Spleen (tissue), 11 donors: Measurements from ENCODE around the gene CDH3. TPM values are rescaled to one million over a fixed set of nuclear protein-coding genes. Genes with fewer than 3 reads are reported as not detected.

ENCODE experiments used
- DNase-seq: peaks from one replicate; pipeline ENCODE4 v3.0.0-alpha.2; 2020
- H3K27ac ChIP-seq, 8 donors: fragments of 200-600 bp; sonication (generic) in 7 of 8; 1 replicate in 4 of 8; 2 replicates in 4 of 8; pipeline versions ENCODE4 v1.5.0 to v1.8.0; 2016 to 2021; ENCODE audit warnings: inconsistent platforms in 4 of 8, mild to moderate bottlenecking in 4 of 8, moderate library complexity in 1 of 8
- H3K27me3 ChIP-seq, 7 donors: fragments of 200-600 bp; sonication (generic) in 6 of 7; replicated peaks in 1 of 7; 1 replicate in 4 of 7; 2 replicates in 3 of 7; pipeline versions ENCODE4 v1.5.0 to v1.8.0; 2016 to 2021; ENCODE audit warnings: inconsistent platforms in 3 of 7, mild to moderate bottlenecking in 1 of 7
- H3K36me3 ChIP-seq, 6 donors: fragments of 200-600 bp; sonication (generic) in 5 of 6; 1 replicate in 4 of 6; 2 replicates in 2 of 6; pipeline versions ENCODE4 v1.5.0 to v1.8.0; 2016 to 2021; ENCODE audit warnings: inconsistent platforms in 2 of 6
- H3K4me1 ChIP-seq, 6 donors: fragments of 200-600 bp; sonication (generic) in 5 of 6; 1 replicate in 3 of 6; 2 replicates in 3 of 6; pipeline versions ENCODE4 v1.5.0 to v1.8.0; 2016 to 2021; ENCODE audit warnings: inconsistent platforms in 3 of 6
- H3K4me3 ChIP-seq, 8 donors: fragments of 200-600 bp; sonication (generic) in 7 of 8; 1 replicate in 4 of 8; 2 replicates in 4 of 8; pipeline versions ENCODE4 v1.5.0 to v1.8.0; 2016 to 2021; ENCODE audit warnings: inconsistent platforms in 4 of 8, mild to moderate bottlenecking in 4 of 8, moderate library complexity in 2 of 8
- H3K9me3 ChIP-seq, 8 donors: fragments of 200-600 bp; sonication (generic) in 7 of 8; 1 replicate in 4 of 8; 2 replicates in 4 of 8; pipeline versions ENCODE4 v1.5.0 to v1.8.0; 2016 to 2021; ENCODE audit warnings: inconsistent platforms in 4 of 8
- POLR2A ChIP-seq, 3 donors: fragments of 450-650 bp; IDR thresholded peaks; one replicate each; pipeline ENCODE4 v1.5.1; 2017; ENCODE audit warnings: antibody characterized with exemption in 3 of 3, mild to moderate bottlenecking in 1 of 3
- POLR2AphosphoS5 ChIP-seq, 3 donors: sonication (generic); formaldehyde crosslinking; IDR thresholded peaks; one replicate each; pipeline ENCODE4 v1.5.1; 2017; ENCODE audit warnings: antibody characterized with exemption in 3 of 3
- WGBS, 5 donors: extraction: QIAGEN DNeasy Blood & Tissue Kit in 3 of 5; methylation state at CpG; one replicate each; pipeline versions ENCODE4 v1.1.5 to v1.1.7; 2013 to 2018; 5-methylcytosine and 5-hydroxymethylcytosine counted together
- intact Hi-C: fragments of 100-400 bp; cut with DNase I; formaldehyde crosslinking; loops from one replicate; pipeline ENCODE4 v1.15.0; 2023; ENCODE audit warnings: low total_unique reads
- polyA plus RNA-seq, 3 donors: library from polyadenylated mRNA; stranded (reverse); fragments of 200-250 nt; gene quantifications; one replicate each; pipeline ENCODE4 v1.2.1, GENCODE V29; 2013
- total RNA-seq, 7 donors: library from RNA; depleted of rRNA in 3 of 7; stranded (reverse); fragments of >200 nt in 3 of 7; fragmentation: NEBNext Ultra II Directional in 4 of 7; extraction: Animal tissue kit (Norgen Biotek cat#: 25700) in 4 of 7; gene quantifications; one replicate each; pipeline versions ENCODE4 v1.1.0 to v1.2.1, GENCODE V29; 2016 to 2021
- TF ChIP-seq, protein P1 (sequence below), 11 experiments: fragments of 200-600 bp in 7 of 11; fragments of 450-650 bp in 4 of 11; sonication (generic) in 4 of 11; IDR thresholded peaks in 8 of 11; conservative IDR thresholded peaks in 3 of 11; 1 replicate in 7 of 11; 2 replicates in 4 of 11; pipeline versions ENCODE4 v1.4.0 to v1.8.0; 2016 to 2021; ENCODE audit warnings: antibody characterized with exemption in 11 of 11, inconsistent platforms in 4 of 11, mild to moderate bottlenecking in 1 of 11
- donor health status: healthy with polysubstance abuse.
- donor health status: DM: no; HTN: no; CAD: no; lungs with moderate emphysema.
- donor health status: DM: no; HTN: no; CAD: no.
- donor health status: Bipolar disorder and iron deficiency.
- donor health status: healthy.
- donor health status: DM: no; HTN: no; CAD: no.
- donor health status: DM: yes; HTN: yes; CAD: no.

CDH3 gene
- total and polyA plus RNA-seq, 10 donors: 1.5 to 47.6 (median 23.0) TPM

DNA sequence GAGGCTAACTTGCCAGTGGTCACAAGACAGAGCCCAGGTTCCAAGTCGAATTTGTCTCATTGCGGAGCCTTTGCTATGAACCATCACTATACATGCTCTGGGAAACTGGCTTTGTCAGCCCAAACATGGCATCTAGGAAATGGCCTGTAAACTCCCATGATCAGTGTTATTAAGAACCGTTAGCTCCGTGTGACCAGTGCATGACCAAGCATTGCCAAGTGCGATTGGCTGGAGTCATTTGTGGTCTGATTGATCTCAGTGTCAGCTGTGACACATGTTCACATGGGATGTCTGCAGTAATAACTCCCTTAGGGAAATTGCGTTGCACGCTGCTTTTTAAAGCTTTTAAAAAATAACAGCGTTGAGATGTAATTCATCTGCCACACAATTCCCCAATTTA, 18.6 kb upstream of the CDH3 start:
- DNase-seq: no peak
- no peak overlapping the region for H3K4me3 ChIP-seq
- peaks cover 0 to 4% (median 0%) of the 10 kb centered on the region in 7 donors for H3K27me3 ChIP-seq
- no peak for TF ChIP-seq POLR2A (IDR thresholded peaks at IDR 0.05)
- TF ChIP-seq, protein P1, sequence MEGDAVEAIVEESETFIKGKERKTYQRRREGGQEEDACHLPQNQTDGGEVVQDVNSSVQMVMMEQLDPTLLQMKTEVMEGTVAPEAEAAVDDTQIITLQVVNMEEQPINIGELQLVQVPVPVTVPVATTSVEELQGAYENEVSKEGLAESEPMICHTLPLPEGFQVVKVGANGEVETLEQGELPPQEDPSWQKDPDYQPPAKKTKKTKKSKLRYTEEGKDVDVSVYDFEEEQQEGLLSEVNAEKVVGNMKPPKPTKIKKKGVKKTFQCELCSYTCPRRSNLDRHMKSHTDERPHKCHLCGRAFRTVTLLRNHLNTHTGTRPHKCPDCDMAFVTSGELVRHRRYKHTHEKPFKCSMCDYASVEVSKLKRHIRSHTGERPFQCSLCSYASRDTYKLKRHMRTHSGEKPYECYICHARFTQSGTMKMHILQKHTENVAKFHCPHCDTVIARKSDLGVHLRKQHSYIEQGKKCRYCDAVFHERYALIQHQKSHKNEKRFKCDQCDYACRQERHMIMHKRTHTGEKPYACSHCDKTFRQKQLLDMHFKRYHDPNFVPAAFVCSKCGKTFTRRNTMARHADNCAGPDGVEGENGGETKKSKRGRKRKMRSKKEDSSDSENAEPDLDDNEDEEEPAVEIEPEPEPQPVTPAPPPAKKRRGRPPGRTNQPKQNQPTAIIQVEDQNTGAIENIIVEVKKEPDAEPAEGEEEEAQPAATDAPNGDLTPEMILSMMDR (IDR thresholded peaks at IDR 0.05 in 8 of 11, conservative IDR thresholded peaks at IDR 0.05 in 3 of 11): no peak
- no peak for TF ChIP-seq POLR2AphosphoS5 (IDR thresholded peaks at IDR 0.05)
- no peaks in the 10 kb centered on the region for H3K36me3 ChIP-seq
- H3K4me1 ChIP-seq: no peaks in the 10 kb centered on the region
- H3K9me3 ChIP-seq: peaks cover 0 to 3% (median 0%) of the 10 kb centered on the region in 8 donors
- WGBS, 5 donors: 85 to 93% (median 89%) methylated on average over 8 of the region's 8 CpGs
- no peak overlapping the region for H3K27ac ChIP-seq
- intact Hi-C loops: no loop called here

DNA sequence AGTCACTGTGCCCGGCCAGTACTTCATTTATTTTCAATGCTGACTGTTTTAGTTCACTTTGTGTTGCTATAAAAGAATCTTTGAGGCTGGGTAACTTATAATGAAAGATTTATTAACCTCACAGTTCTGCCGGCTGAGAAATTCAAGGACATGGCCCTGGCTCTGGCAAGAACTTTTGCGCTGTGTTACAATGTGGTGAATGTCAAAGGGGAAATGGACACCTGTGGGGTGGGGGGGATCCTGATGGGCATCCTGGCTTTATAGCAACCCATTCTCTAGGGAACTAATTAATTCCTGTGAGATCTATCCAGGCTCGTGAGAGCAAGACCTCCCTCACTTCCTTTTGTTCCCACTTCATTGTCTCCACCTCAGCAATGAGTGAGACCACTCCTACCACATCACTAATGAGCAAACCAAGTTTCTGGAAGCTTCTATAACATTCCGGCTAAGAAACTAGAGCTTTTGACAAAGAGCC, 17.1 kb upstream of the CDH3 start:
- no peak overlapping the region for H3K4me3 ChIP-seq
- 49 to 58% (median 50%) methylated on average over 5 of the region's 5 CpGs for WGBS, 5 donors
- H3K36me3 ChIP-seq: no peaks in the 10 kb centered on the region
- H3K27ac ChIP-seq: no peak overlapping the region
- no peaks in the 10 kb centered on the region for H3K4me1 ChIP-seq
- TF ChIP-seq, protein P1 (IDR thresholded peaks at IDR 0.05 in 8 of 11, conservative IDR thresholded peaks at IDR 0.05 in 3 of 11): no peak
- TF ChIP-seq POLR2AphosphoS5 (IDR thresholded peaks at IDR 0.05): no peak
- no peak for TF ChIP-seq POLR2A (IDR thresholded peaks at IDR 0.05)
- intact Hi-C loops: no loop called here
- H3K9me3 ChIP-seq: peaks cover 0 to 1% (median 0%) of the 10 kb centered on the region in 8 donors
- H3K27me3 ChIP-seq: peaks cover 0 to 7% (median 0%) of the 10 kb centered on the region in 7 donors
- no peak for DNase-seq

DNA sequence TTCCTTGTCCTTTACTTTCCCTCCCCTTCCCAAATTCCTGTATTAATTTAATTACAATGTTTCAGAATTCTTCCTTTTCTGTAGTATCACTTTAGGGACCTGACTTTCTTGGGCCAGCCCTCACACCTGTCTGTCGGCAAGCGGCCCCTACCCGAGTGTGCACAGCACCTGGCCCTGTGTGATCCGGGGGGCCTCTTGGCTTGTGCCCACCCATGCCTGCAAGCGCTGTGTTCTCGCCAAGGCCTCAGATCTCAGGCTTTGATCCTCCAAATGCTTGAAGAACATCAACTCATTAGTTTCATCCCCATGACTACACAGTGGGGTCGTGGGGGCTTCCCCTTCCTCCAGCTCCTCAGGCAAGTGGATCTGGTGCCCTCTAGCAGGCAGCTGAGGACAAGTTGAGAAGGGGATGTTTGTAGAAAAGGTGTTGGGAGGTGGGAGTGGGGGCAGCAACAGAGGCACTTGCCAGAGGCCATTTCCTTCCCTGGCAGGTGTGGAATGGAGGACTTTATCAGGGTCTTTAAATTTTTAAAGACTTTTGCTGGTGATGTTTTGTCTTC, 15.7 kb upstream of the CDH3 start:
- intact Hi-C loops: no loop called here
- no peak overlapping the region for H3K4me3 ChIP-seq
- peaks cover 0 to 7% (median 0%) of the 10 kb centered on the region in 7 donors for H3K27me3 ChIP-seq
- H3K4me1 ChIP-seq: no peaks in the 10 kb centered on the region
- no peak for DNase-seq
- H3K27ac ChIP-seq: no peak overlapping the region
- no peak for TF ChIP-seq POLR2A (IDR thresholded peaks at IDR 0.05)
- TF ChIP-seq POLR2AphosphoS5 (IDR thresholded peaks at IDR 0.05): no peak
- TF ChIP-seq, protein P1 (IDR thresholded peaks at IDR 0.05 in 8 of 11, conservative IDR thresholded peaks at IDR 0.05 in 3 of 11): no peak
- WGBS, 5 donors: 69 to 77% (median 74%) methylated on average over 7 of the region's 7 CpGs
- no peaks in the 10 kb centered on the region for H3K9me3 ChIP-seq
- H3K36me3 ChIP-seq: no peaks in the 10 kb centered on the region

DNA sequence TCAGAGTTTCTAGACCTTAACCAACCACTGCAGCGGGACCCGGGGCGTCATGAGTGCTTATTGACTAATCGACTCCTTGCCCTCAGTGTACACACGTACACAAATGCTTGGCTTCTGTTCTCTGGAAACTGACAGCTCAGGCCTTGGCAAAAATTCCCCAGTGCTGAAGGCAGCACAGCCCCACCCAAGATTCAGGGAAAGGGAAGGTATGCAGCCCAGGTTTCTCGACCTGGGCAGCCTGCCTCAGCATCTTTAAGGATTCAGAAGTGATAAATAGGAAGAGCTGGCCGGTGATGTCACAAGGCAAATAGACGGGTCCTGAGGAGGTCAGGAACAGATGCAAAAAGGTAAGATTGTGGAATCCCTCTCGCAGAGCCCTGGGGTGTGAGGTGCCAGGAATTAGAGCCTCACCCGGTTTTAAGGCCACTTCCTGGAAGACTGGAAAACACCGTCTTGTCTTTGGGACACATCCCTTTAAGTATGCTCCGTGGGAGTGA, 9.0 kb upstream of the CDH3 start:
- DNase-seq: no peak

More for the DNA sequence above, 9.0 kb upstream of the CDH3 start:
- TF ChIP-seq POLR2A (IDR thresholded peaks at IDR 0.05) (no peak), POLR2AphosphoS5 (IDR thresholded peaks at IDR 0.05) (peak in 1 of 3 donors; percentile 50)
- TF ChIP-seq, protein P1 (IDR thresholded peaks at IDR 0.05 in 8 of 11, conservative IDR thresholded peaks at IDR 0.05 in 3 of 11): no peak
- intact Hi-C loops: no loop called here
- Histone ChIP-seq H3K4me1 (no peaks in the 10 kb centered on the region), H3K36me3 (no peaks in the 10 kb centered on the region), H3K27me3 (peaks cover 0 to 11% (median 0%) of the 10 kb centered on the region in 7 donors), H3K27ac (peak overlapping the region in 7 of 8 donors; percentile 48 to 74 (median 70)), H3K4me3 (no peak overlapping the region), H3K9me3 (no peaks in the 10 kb centered on the region)
- WGBS, 5 donors: 49 to 74% (median 59%) methylated on average over 12 of the region's 12 CpGs
